Loucy (cell line): ENCODE results near the gene ARF6.
"Not testable (repeated sequence)": the region's sequence is repeated elsewhere in the genome, so short reads cannot be mapped to it uniquely, and the experiment has no call there.

Experiments
- CTCF ChIP-seq: fragments of 200-600 bp; sonication (generic); conservative IDR thresholded peaks from 2 replicates; pipeline ENCODE4 v1.5.1; 2014; ENCODE audit warnings: mild to moderate bottlenecking, antibody characterized with exemption, low read length
- EZH2phosphoT487 ChIP-seq: fragments of 200-600 bp; IDR thresholded peaks from 2 replicates; pipeline ENCODE4 v1.6.1; 2018; ENCODE audit warnings: antibody characterized with exemption, mild to moderate bottlenecking, moderate library complexity, borderline replicate concordance

GRCh38 chr14:49873548-49873947 lies 19.3 kb upstream of the ARF6 start:
- not testable (repeated sequence) for TF ChIP-seq CTCF, EZH2phosphoT487
